Measurements from ENCODE around the gene DDX21. TPM values are rescaled to one million over a fixed set of nuclear protein-coding genes. Genes with fewer than 3 reads are reported as not detected.
"Not testable (repeated sequence)": the region's sequence is repeated elsewhere in the genome, so short reads cannot be mapped to it uniquely, and the experiment has no call there.

Gene DDX21
- total RNA-seq, 1 donor from 2014 or later: 84.9 TPM

- peak; percentile 18 for TF ChIP-seq CTCF (conservative IDR thresholded peaks at IDR 0.05; ENCODE audit: low read depth, low read length)
- H3K4me3 ChIP-seq (ENCODE audit: low read depth, low read length): no peak overlapping the region
- DNase-seq (ENCODE audit: low read depth): no peak
Measured at GRCh38 chr10:69007260-69007659, 51.3 kb downstream of the DDX21 start.

GRCh38 chr10:69009360-69009759 lies 53.4 kb downstream of the DDX21 start:
- no peak for DNase-seq (ENCODE audit: low read depth)
- TF ChIP-seq CTCF (conservative IDR thresholded peaks at IDR 0.05; ENCODE audit: low read depth, low read length): no peak
- H3K4me3 ChIP-seq (ENCODE audit: low read depth, low read length): no peak overlapping the region

- H3K4me3 ChIP-seq (ENCODE audit: low read depth, low read length): no peak overlapping the region
- DNase-seq (ENCODE audit: low read depth): no peak
- TF ChIP-seq CTCF (conservative IDR thresholded peaks at IDR 0.05; ENCODE audit: low read depth, low read length): no peak
Measured at GRCh38 chr10:69010151-69010640, 54.2 kb downstream of the DDX21 start.

- DNase-seq (ENCODE audit: low read depth); H3K4me3 ChIP-seq (ENCODE audit: low read depth, low read length): not testable (repeated sequence)
Measured at GRCh38 chr10:69012778-69013177, 56.8 kb downstream of the DDX21 start.

- DNase-seq (ENCODE audit: low read depth): no peak
- no peak for TF ChIP-seq CTCF (conservative IDR thresholded peaks at IDR 0.05; ENCODE audit: low read depth, low read length)
- no peak overlapping the region for H3K4me3 ChIP-seq (ENCODE audit: low read depth, low read length)
Measured at GRCh38 chr10:69014171-69014570, 58.2 kb downstream of the DDX21 start.

GRCh38 chr10:69018613-69019012 lies 62.6 kb downstream of the DDX21 start:
- no peak for TF ChIP-seq CTCF (conservative IDR thresholded peaks at IDR 0.05; ENCODE audit: low read depth, low read length)
- no peak overlapping the region for H3K4me3 ChIP-seq (ENCODE audit: low read depth, low read length)
- DNase-seq (ENCODE audit: low read depth): no peak

GRCh38 chr10:69022611-69023010 lies 66.6 kb downstream of the DDX21 start:
- DNase-seq (ENCODE audit: low read depth): no peak
- TF ChIP-seq CTCF (conservative IDR thresholded peaks at IDR 0.05; ENCODE audit: low read depth, low read length): no peak
- H3K4me3 ChIP-seq (ENCODE audit: low read depth, low read length): no peak overlapping the region

Measured in epithelial cell of proximal tubule (primary cell).